Measurements from ENCODE around the gene ABCD2.
"Not testable (repeated sequence)": the region's sequence is repeated elsewhere in the genome, so short reads cannot be mapped to it uniquely, and the experiment has no call there.

ABCD2 gene

DNA sequence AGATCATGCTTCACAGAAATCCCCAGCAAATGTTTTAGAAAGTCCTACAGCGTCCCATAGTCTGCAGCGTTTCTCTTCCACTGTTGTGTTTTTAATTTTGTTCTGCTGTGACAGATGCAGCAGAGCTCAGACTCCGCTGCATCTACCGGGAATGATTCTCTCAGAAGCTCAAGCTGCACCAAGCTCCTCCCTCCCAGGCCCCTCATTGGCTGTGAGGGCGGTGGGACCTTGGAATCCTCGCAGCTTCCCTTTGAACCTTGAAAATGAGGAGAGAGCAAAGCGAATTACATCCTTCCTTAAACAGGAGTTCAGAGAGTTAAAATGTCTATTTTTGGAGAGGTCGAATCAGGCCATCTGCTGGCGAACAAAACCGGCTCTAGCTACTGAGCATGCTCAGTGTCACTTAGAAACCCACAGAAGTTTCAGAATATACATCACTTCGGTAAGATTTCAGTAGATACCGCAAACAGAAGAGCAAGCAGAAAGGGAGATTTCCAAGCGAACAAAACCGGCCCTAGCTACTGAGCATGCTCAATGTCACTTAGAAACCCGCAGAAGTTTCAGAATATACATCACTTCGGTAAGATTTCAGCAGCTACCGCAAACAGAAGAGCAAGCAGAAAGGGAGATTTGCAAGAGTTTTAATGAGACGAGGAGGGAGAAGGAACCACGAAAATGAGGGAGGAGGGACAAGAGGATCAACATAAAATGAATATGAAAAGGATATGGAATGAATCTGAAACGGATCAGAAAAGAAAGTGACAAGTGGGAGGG, at the start of gene ABCD2:
Gene ABCD2 (minus strand): TSS at position 144 of the 774 bp plus-strand sequence. CDS start 188 bp downstream, outside the sequence.
- DNase-seq (ENCODE audit: low read depth in 1 of 2, low spot score in 1 of 2): peak; percentile 30 to 48
- in situ Hi-C loops (cut with HindIII; ENCODE audit: low pct_unique_long_range_greater_than_20kb, low sequenced_read_pairs): no loop called here
- no peak for TF ChIP-seq JUND (IDR thresholded peaks at IDR 0.05; ENCODE audit: low read depth)

- in situ Hi-C loops (cut with HindIII; ENCODE audit: low pct_unique_long_range_greater_than_20kb, low sequenced_read_pairs): no loop called here
- no peak for DNase-seq (ENCODE audit: low read depth in 1 of 2, low spot score in 1 of 2)
- no peak for TF ChIP-seq JUND (IDR thresholded peaks at IDR 0.05; ENCODE audit: low read depth)
These were observed 40.5 kb upstream of the ABCD2 start for GRCh38 chr12:39660101-39660500.

DNA sequence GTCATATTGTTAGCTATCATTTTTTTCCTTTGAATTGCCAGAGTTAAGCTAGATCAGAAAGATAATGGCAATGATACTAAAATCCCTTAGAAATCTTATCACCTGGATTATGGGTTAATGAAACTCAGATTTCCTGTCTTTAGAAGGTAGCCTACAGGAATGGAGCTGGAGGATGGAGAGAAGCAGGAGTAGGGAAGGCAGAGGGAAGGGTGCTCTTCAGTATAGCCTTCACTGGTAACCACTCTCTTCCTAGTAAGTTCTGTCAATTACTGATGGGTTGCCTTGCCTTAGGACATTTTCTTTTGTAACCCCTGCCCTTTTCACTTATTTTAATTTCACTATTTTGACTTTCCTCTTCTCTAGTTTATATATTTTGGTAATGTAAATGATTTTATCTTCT, 27.8 kb upstream of the ABCD2 start:
- TF ChIP-seq JUND (IDR thresholded peaks at IDR 0.05; ENCODE audit: low read depth): no peak
- in situ Hi-C loops (cut with HindIII; ENCODE audit: low pct_unique_long_range_greater_than_20kb, low sequenced_read_pairs): no loop called here
- no peak for DNase-seq (ENCODE audit: low read depth in 1 of 2, low spot score in 1 of 2)

- no peak for DNase-seq (ENCODE audit: low read depth in 1 of 2, low spot score in 1 of 2)
- in situ Hi-C loops (cut with HindIII; ENCODE audit: low pct_unique_long_range_greater_than_20kb, low sequenced_read_pairs): no loop called here
- no peak for TF ChIP-seq JUND (IDR thresholded peaks at IDR 0.05; ENCODE audit: low read depth)
These were observed 27.4 kb upstream of the ABCD2 start for GRCh38 chr12:39646963-39647362.

DNA sequence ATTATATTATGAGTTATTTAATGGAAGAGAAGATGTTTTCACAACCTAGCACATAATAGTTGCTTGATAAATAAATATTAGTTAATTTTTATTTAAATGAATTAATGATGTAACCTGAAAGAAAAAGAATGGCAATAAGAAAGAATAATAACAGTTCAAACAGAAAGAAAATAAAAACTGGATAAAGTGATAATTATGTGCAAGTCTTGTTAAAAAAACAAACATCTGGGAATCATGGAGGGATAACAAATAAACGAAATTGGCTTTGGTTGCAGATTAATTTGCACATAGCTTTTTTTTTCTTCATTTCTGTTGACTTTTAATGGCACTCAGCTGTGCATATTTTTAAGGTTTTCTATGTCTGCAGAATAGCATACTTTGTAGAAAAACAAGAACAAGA, 23.4 kb upstream of the ABCD2 start:
- in situ Hi-C loops (cut with HindIII; ENCODE audit: low pct_unique_long_range_greater_than_20kb, low sequenced_read_pairs): no loop called here
- no peak for DNase-seq (ENCODE audit: low read depth in 1 of 2, low spot score in 1 of 2)
- TF ChIP-seq JUND (IDR thresholded peaks at IDR 0.05; ENCODE audit: low read depth): no peak

- in situ Hi-C loops (cut with HindIII; ENCODE audit: low pct_unique_long_range_greater_than_20kb, low sequenced_read_pairs): no loop called here
- no peak for DNase-seq (ENCODE audit: low read depth in 1 of 2, low spot score in 1 of 2)
- no peak for TF ChIP-seq JUND (IDR thresholded peaks at IDR 0.05; ENCODE audit: low read depth)
These were observed 19.2 kb upstream of the ABCD2 start for GRCh38 chr12:39638840-39639239.

GRCh38 chr12:39638178-39638577, 18.6 kb upstream of the ABCD2 start:
- in situ Hi-C loops (cut with HindIII; ENCODE audit: low pct_unique_long_range_greater_than_20kb, low sequenced_read_pairs): no loop called here
- no peak for TF ChIP-seq JUND (IDR thresholded peaks at IDR 0.05; ENCODE audit: low read depth)
- DNase-seq (ENCODE audit: low read depth in 1 of 2, low spot score in 1 of 2): no peak

GRCh38 chr12:39632670-39633069, 13.1 kb upstream of the ABCD2 start:
- no peak for TF ChIP-seq JUND (IDR thresholded peaks at IDR 0.05; ENCODE audit: low read depth)
- in situ Hi-C loops (cut with HindIII; ENCODE audit: low pct_unique_long_range_greater_than_20kb, low sequenced_read_pairs): no loop called here
- no peak for DNase-seq (ENCODE audit: low read depth in 1 of 2, low spot score in 1 of 2)

DNA sequence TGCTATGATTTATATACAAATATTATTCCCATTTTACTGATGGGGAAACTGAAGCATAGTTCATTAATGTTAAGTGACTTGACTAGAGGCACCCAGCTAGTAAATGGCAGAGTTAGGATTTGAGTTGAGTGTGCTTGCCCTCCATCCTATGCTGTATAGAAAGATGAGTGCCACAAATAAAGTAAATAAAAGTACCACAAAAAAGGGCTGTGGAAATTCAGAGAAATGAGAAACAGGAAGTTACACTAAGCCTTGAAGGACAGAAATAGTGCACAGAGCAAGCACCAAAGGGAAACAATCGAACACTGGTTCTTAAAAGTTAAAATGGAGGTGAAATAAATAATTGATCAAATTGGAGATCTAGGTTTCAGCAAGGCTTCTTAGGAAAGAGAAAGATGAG, 9.2 kb upstream of the ABCD2 start:
- no peak for DNase-seq (ENCODE audit: low read depth in 1 of 2, low spot score in 1 of 2)
- in situ Hi-C loops (cut with HindIII; ENCODE audit: low pct_unique_long_range_greater_than_20kb, low sequenced_read_pairs): no loop called here
- no peak for TF ChIP-seq JUND (IDR thresholded peaks at IDR 0.05; ENCODE audit: low read depth)

DNA sequence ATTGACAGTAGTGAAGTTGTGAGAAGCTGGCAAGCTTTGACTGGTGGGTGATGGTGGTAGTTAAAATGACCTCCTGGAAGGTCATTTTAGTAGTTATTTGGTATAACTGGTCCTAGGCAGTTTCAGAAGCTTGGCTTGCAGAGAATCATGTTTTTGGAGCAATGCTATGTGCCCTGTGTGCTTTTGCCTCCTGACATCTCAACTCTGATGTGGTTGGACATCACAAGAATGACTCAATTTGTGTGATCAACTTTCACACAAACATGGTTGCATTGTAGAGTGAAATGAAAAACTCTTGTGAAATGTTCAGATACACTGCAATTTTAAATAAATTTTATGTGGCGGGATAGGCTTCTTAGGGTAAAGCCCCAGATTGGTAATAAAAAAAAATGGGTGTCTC, 8.3 kb upstream of the ABCD2 start:
- DNase-seq (ENCODE audit: low read depth in 1 of 2, low spot score in 1 of 2): no peak
- TF ChIP-seq JUND (IDR thresholded peaks at IDR 0.05; ENCODE audit: low read depth): no peak
- in situ Hi-C loops (cut with HindIII; ENCODE audit: low pct_unique_long_range_greater_than_20kb, low sequenced_read_pairs): no loop called here

DNA sequence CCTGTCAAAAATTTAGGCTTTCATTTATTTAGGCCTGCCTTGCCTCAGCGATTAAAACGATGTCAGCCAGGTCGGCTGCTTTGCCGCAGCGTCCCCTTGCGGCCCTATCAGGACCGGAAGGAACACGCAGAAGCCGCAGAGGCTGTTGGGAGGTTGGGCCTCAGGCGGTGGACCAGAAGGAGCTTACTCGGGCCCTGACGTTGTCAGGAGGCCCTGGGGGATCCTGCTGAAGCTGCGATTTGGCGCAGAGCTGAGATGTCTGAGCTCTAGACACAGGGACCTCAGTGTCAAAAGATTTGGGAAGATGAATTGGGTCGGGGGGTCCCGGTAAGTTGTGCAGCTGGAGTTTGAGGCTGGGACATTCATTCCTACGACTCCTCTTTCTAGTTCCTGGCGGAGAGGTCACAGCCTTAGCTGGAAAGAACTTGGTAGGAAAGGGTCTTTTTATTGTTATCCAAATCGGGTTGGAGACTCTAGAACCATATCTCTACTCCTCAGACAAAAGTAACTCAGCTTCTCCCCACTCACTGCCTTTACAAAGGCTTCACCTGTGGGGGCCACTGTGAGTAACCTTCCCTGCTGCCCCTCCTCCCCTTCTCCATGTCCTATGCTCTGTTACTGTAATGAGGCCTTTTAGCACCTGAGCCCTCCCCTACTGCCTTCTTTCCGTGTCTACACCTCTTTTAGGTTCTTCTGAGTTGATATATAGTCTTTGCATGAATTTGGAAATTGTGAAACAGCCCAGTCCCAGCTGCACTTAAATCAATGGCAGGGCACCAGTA, 6.6 kb upstream of the ABCD2 start:
- DNase-seq (ENCODE audit: low read depth in 1 of 2, low spot score in 1 of 2): no peak
- in situ Hi-C loops (cut with HindIII; ENCODE audit: low pct_unique_long_range_greater_than_20kb, low sequenced_read_pairs): no loop called here
- no peak for TF ChIP-seq JUND (IDR thresholded peaks at IDR 0.05; ENCODE audit: low read depth)

GRCh38 chr12:39623919-39624318, 4.3 kb upstream of the ABCD2 start:
- in situ Hi-C loops (cut with HindIII; ENCODE audit: low pct_unique_long_range_greater_than_20kb, low sequenced_read_pairs): no loop called here
- DNase-seq (ENCODE audit: low read depth in 1 of 2, low spot score in 1 of 2): no peak
- TF ChIP-seq JUND (IDR thresholded peaks at IDR 0.05; ENCODE audit: low read depth): no peak

- in situ Hi-C loops (cut with HindIII; ENCODE audit: low pct_unique_long_range_greater_than_20kb, low sequenced_read_pairs); DNase-seq (ENCODE audit: low read depth in 1 of 2, low spot score in 1 of 2): not testable (repeated sequence)
These were observed 3.6 kb upstream of the ABCD2 start for GRCh38 chr12:39623160-39623559.

Data from T47D (cell line).